Measurements from ENCODE around the gene ARPC1B.
"Not testable (repeated sequence)": the region's sequence is repeated elsewhere in the genome, so short reads cannot be mapped to it uniquely, and the experiment has no call there.

Gene ARPC1B

DNA sequence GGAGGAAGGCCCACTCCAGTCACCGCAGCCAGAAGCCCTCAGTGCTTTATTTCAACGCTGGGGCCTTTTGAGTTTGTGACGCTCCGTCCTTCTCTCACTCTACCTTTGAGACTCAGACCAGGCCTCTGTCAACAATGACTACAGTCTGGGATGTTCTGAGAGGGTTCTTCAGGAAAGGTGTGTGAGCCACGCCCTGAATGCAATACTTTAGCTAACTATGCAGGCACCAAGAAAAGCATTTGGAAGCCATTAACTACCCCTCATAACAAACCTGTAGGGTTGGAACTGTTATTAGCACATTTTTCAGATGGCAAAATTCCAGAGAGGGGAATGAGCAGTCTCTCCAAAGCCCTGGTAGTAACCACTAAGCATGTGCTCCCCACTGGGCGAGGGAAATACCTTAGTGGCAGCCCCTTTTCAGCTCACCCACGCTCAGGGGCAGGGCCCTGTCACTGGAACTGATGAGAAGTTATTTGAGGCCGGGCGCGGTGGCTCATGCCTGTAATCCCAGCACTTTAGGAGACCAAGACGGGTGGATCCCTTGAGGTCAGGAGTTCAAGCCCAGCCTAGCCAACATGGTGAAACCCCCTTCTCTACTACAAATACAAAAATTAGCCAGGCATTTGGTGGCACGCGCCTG is 5.7 kb upstream of the ARPC1B start:
- Histone ChIP-seq H3K27ac (ENCODE audit: low read depth in 2 of 2, low read length in 2 of 2) (no peak overlapping the region), H3K27me3 (ENCODE audit: control insufficient read depth in 2 of 2, insufficient read depth in 2 of 2, low read length in 2 of 2) (no peaks in the 10 kb centered on the region), H3K36me3 (ENCODE audit: control insufficient read depth in 2 of 2, insufficient read depth in 2 of 2, low read length in 2 of 2) (peaks cover 24 to 31% of the 10 kb centered on the region in 2 donors), H3K9me3 (ENCODE audit: control insufficient read depth in 2 of 2, low read length in 2 of 2) (no peaks in the 10 kb centered on the region), H3K4me3 (ENCODE audit: low read length in 2 of 2) (no peak overlapping the region), H3K4me1 (ENCODE audit: control insufficient read depth in 2 of 2, insufficient read depth in 2 of 2, low read length in 2 of 2) (peaks cover 7 to 8% of the 10 kb centered on the region in 2 donors), H3K9ac (ENCODE audit: low read depth in 1 of 2, low read length in 2 of 2) (no peak overlapping the region)

DNA sequence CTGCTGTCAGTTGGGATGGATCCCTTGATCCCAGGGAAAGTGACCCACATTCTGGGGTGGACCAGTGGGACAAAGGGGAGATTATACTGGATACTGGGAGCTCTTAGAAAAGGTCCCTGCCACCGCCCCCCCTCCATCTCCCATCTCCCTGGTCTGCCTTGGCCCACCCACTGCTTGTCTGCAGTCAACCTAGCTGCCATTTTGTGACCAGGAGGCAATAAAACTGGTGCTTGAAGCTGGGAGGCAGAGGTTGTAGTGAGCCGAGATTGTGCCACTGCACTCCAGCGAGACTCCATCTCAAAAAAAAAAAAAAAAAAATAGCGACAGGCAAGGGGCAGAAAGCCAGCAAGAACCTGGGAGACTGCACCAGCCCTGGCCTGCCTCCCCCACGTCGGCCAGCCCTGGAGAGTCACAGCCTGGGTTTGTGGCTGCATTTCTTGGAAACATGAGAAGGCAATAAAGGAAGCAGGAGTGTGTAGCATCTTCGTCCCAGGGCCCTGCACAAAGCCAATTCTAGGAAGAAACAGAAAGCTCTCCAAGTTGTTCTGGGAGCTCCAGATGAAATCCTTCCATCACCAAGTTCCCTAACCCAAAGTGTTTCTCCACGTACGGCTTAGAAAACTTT is 4.7 kb upstream of the ARPC1B start:
- H3K27ac ChIP-seq (ENCODE audit: low read depth in 2 of 2, low read length in 2 of 2) = no peak overlapping the region
- H3K4me3 ChIP-seq (ENCODE audit: low read length in 2 of 2) = no peak overlapping the region
- H3K27me3 ChIP-seq (ENCODE audit: control insufficient read depth in 2 of 2, insufficient read depth in 2 of 2, low read length in 2 of 2) = no peaks in the 10 kb centered on the region
- peaks cover 7 to 11% of the 10 kb centered on the region in 2 donors for H3K4me1 ChIP-seq (ENCODE audit: control insufficient read depth in 2 of 2, insufficient read depth in 2 of 2, low read length in 2 of 2)
- no peak overlapping the region for H3K9ac ChIP-seq (ENCODE audit: low read depth in 1 of 2, low read length in 2 of 2)
- H3K36me3 ChIP-seq (ENCODE audit: control insufficient read depth in 2 of 2, insufficient read depth in 2 of 2, low read length in 2 of 2) = peaks cover 17 to 22% of the 10 kb centered on the region in 2 donors
- no peaks in the 10 kb centered on the region for H3K9me3 ChIP-seq (ENCODE audit: control insufficient read depth in 2 of 2, low read length in 2 of 2)

DNA sequence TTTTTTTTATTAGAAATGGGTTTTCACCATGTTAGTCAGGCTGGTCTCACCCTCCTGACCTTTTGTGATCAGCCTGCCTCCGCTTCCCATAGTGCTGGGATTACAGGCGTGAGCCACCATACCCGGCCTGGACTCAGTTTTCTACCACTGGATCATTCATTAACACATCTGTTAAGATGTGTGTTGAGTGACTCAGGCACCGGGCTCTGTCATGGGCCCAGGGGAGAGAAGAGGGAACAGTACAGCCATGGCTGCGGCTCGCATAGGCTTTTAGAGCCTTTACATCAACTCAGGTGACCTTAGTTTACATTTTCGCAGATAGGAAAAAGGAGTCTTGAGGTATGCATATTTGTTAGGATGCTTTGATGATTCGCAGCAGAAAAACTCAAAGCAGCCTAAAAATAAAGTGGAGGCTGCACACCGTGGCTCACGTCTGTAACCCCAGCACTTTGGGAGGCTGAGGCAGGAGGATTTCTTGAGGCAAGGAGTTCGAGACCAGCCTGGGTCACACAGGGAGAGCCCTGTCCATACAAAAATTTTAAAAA is 3.1 kb upstream of the ARPC1B start:
- H3K27me3 ChIP-seq (ENCODE audit: control insufficient read depth in 2 of 2, insufficient read depth in 2 of 2, low read length in 2 of 2) = no peaks in the 10 kb centered on the region
- H3K9ac ChIP-seq (ENCODE audit: low read depth in 1 of 2, low read length in 2 of 2) = no peak overlapping the region
- H3K36me3 ChIP-seq (ENCODE audit: control insufficient read depth in 2 of 2, insufficient read depth in 2 of 2, low read length in 2 of 2) = peaks cover 8 to 11% of the 10 kb centered on the region in 2 donors
- H3K27ac ChIP-seq (ENCODE audit: low read depth in 2 of 2, low read length in 2 of 2) = no peak overlapping the region
- H3K4me1 ChIP-seq (ENCODE audit: control insufficient read depth in 2 of 2, insufficient read depth in 2 of 2, low read length in 2 of 2) = peaks cover 11 to 15% of the 10 kb centered on the region in 2 donors
- H3K9me3 ChIP-seq (ENCODE audit: control insufficient read depth in 2 of 2, low read length in 2 of 2) = no peaks in the 10 kb centered on the region
- no peak overlapping the region for H3K4me3 ChIP-seq (ENCODE audit: low read length in 2 of 2)

DNA sequence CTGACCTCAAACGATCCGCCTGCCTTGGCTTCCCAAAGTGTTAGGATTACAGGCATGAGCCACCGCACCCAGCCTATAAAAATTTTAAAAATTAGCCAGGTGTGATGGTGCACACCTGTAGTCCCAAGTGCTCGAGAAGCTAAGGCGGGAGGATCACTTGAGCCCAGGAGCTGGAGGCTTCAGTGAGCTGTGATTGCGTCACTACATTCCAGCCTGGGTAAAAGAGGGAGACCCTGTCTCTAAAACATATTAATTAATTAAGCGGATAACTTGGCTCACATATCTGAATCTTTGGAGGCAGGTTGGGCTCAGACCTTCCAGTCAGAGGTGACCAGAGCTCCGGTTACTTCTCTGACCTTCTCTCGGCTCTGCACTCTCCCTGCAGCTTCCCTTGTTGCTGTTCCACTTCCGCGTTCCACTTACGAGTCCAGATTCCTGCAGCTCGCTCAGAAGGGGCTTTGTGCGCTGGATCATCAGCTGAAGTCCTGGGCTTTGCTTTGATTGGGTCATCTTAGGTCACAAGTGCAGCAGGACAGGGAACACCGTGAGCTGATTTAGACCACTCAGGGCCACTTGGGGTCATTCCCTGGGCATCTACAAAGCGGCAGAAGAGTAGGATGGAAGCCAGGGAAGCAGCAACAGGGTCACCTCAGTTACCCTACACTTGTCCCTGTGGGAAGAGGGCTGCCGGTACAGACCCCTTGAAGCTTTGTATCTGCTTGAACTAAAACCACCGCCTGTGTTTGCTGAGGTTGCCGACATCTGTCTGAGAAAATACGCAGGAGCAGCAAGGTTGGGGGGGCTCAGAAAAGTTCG is 2.0 kb upstream of the ARPC1B start:
- Histone ChIP-seq H3K36me3 (ENCODE audit: control insufficient read depth in 2 of 2, insufficient read depth in 2 of 2, low read length in 2 of 2) (peaks cover 0 to 4% of the 10 kb centered on the region in 2 donors), H3K4me3 (ENCODE audit: low read length in 2 of 2) (peak overlapping the region; percentile 4 to 57), H3K9me3 (ENCODE audit: control insufficient read depth in 2 of 2, low read length in 2 of 2) (no peaks in the 10 kb centered on the region), H3K9ac (ENCODE audit: low read depth in 1 of 2, low read length in 2 of 2) (peak overlapping the region in 1 of 2 donors; percentile 17), H3K27ac (ENCODE audit: low read depth in 2 of 2, low read length in 2 of 2) (peak overlapping the region in 1 of 2 donors; percentile 40), H3K27me3 (ENCODE audit: control insufficient read depth in 2 of 2, insufficient read depth in 2 of 2, low read length in 2 of 2) (no peaks in the 10 kb centered on the region), H3K4me1 (ENCODE audit: control insufficient read depth in 2 of 2, insufficient read depth in 2 of 2, low read length in 2 of 2) (peaks cover 11 to 15% of the 10 kb centered on the region in 2 donors)

DNA sequence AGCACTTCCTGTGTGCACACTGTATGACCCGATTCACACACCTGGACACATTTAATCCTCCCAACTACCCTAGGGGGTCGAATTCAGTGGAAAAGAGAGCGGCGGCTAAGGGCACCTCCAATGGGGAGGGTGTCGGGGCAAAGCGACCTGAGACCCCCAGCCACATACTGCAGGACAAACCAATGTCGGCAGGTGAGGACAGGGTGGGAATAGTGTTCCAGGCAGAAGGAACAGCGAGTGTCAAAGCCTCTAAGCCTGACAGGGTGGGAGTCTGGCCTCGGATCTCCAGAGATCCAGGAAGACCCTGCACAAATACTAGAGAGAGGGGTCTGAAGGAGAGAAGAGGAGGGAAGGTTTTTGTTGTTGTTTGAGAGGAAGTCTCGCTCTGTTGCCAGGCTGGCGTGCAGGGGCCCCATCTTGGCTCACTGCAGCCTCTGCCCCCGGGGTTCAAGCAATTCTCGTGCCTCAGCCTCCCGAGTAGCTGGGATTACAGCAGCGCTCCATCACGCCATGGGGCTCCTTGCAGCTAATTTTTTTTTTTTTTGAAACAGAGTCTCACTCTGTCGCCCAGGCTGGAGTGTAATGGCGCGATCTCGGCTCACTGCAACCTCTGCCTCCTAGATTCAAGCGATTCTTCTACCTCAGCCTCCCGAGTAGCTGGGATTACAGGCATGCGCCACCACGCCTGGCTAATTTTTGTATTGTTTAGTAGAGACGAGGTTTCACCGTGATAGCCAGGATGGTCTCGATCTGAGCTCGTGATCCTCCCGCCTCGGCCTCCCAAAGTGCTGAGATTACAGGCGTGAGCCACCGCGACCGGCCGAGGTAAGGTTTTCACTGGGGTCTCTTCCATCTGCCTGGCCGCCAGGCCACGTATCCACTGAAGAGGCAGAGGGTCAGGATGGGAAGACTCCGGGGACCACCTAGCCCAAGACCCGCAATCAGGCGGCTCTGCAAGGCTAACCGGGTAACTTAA is 1.2 kb upstream of the ARPC1B start:
- peaks cover 4% of the 10 kb centered on the region in 2 donors for H3K36me3 ChIP-seq (ENCODE audit: control insufficient read depth in 2 of 2, insufficient read depth in 2 of 2, low read length in 2 of 2)
- H3K9me3 ChIP-seq (ENCODE audit: control insufficient read depth in 2 of 2, low read length in 2 of 2) = no peaks in the 10 kb centered on the region
- no peaks in the 10 kb centered on the region for H3K27me3 ChIP-seq (ENCODE audit: control insufficient read depth in 2 of 2, insufficient read depth in 2 of 2, low read length in 2 of 2)
- H3K9ac ChIP-seq (ENCODE audit: low read depth in 1 of 2, low read length in 2 of 2) = peak overlapping the region; percentile 52 to 77
- H3K4me1 ChIP-seq (ENCODE audit: control insufficient read depth in 2 of 2, insufficient read depth in 2 of 2, low read length in 2 of 2) = peaks cover 11 to 15% of the 10 kb centered on the region in 2 donors
- H3K27ac ChIP-seq (ENCODE audit: low read depth in 2 of 2, low read length in 2 of 2) = peak overlapping the region; percentile 7 to 87
- peak overlapping the region in 1 of 2 donors; percentile 72 for H3K4me3 ChIP-seq (ENCODE audit: low read length in 2 of 2)

DNA sequence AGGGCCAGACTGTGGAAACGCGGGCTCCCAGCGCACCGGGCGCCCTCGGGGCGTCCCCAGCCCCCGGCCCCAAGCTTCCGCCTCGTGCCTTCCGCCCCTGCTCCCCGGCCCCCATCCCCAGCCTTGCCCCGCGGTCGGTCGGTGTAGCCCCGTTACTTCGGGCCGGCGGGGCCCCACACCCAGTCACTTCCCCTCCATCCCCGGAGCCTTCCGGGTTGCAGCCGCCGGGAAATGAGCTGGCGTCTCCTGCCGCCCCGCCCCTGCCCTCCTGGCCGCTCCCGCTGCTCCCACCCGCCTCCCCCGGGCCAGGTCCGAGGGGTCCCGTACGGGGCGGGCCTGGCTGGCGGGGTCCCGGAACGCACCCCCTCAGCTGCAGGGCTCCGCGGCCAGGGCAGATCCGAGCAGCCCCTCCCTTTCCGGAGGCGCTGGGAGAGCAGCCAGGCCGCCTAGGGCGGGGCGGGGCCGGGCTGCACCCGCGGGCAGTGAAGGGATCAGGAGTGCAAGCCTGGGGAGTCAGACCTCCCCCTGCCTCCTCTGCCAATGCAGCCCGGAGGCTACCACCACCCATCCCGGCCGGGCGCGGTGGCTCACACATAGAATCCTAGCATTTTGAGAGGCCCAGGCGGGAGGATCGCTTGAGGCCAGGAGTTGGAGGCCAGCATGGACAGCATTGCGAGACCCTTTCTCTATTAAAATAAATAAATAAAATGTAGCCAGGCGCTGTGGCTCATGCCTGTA is 709 bp downstream of the ARPC1B start:
- Histone ChIP-seq H3K27ac (ENCODE audit: low read depth in 2 of 2, low read length in 2 of 2) (peak overlapping the region; percentile 87), H3K9ac (ENCODE audit: low read depth in 1 of 2, low read length in 2 of 2) (peak overlapping the region; percentile 60 to 65), H3K9me3 (ENCODE audit: control insufficient read depth in 2 of 2, low read length in 2 of 2) (no peaks in the 10 kb centered on the region), H3K36me3 (ENCODE audit: control insufficient read depth in 2 of 2, insufficient read depth in 2 of 2, low read length in 2 of 2) (peaks cover 2 to 4% of the 10 kb centered on the region in 2 donors), H3K4me3 (ENCODE audit: low read length in 2 of 2) (peak overlapping the region; percentile 64 to 72), H3K27me3 (ENCODE audit: control insufficient read depth in 2 of 2, insufficient read depth in 2 of 2, low read length in 2 of 2) (no peaks in the 10 kb centered on the region), H3K4me1 (ENCODE audit: control insufficient read depth in 2 of 2, insufficient read depth in 2 of 2, low read length in 2 of 2) (peaks cover 20 to 23% of the 10 kb centered on the region in 2 donors)

DNA sequence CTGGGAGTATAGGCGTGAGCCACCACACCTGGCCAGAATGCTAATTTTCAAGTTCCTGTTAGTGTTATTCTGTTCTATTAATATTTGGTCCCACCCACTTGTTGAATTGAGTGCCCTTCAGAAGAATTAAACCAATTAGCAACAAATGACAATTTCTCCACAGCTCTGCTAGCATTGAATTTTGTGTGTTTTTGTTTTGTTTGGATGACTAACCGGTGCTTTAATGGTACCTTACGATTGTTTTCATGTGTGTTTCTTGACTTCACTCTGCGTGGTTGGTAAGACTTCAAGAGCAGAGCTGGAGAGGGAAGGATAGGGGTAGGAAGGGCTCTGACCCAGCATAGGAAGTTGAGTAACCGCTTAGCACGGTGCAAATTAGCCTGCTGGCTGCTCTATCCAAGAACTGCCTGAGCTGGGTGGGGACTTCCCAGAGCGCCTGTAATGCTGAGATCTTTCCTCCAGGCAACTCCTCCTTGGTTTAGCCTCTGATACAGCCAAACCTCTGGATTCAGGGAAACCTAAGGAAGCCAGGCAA is 4.6 kb downstream of the ARPC1B start:
- Histone ChIP-seq H3K4me1 (ENCODE audit: control insufficient read depth in 2 of 2, insufficient read depth in 2 of 2, low read length in 2 of 2) (peaks cover 23 to 26% of the 10 kb centered on the region in 2 donors), H3K27ac (ENCODE audit: low read depth in 2 of 2, low read length in 2 of 2) (peak overlapping the region; percentile 74 to 88), H3K9ac (ENCODE audit: low read depth in 1 of 2, low read length in 2 of 2) (peak overlapping the region; percentile 35 to 37), H3K27me3 (ENCODE audit: control insufficient read depth in 2 of 2, insufficient read depth in 2 of 2, low read length in 2 of 2) (no peaks in the 10 kb centered on the region), H3K9me3 (ENCODE audit: control insufficient read depth in 2 of 2, low read length in 2 of 2) (no peaks in the 10 kb centered on the region), H3K36me3 (ENCODE audit: control insufficient read depth in 2 of 2, insufficient read depth in 2 of 2, low read length in 2 of 2) (peaks cover 0 to 8% of the 10 kb centered on the region in 2 donors), H3K4me3 (ENCODE audit: low read length in 2 of 2) (peak overlapping the region in 1 of 2 donors; percentile 62)

DNA sequence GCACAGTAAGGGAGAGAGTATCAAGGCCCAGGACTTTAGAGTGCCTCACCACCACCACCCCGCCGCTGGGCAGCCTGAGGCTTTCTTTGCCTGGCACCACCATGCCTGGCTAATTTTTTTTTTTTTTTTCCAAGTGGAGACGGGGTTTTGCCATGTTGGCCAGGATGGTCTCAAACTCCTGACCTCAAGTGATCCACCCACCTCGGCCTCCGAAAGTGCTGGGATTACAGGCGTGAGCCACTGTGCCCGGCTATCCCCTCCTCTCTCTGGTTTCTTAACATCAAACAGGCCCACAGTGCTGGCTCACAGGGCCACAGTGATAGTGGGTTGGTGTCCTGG is 5.1 kb downstream of the ARPC1B start:
- H3K27me3 ChIP-seq (ENCODE audit: control insufficient read depth in 2 of 2, insufficient read depth in 2 of 2, low read length in 2 of 2); H3K9me3 ChIP-seq (ENCODE audit: control insufficient read depth in 2 of 2, low read length in 2 of 2); H3K36me3 ChIP-seq (ENCODE audit: control insufficient read depth in 2 of 2, insufficient read depth in 2 of 2, low read length in 2 of 2): not testable (repeated sequence)
- Histone ChIP-seq H3K9ac (ENCODE audit: low read depth in 1 of 2, low read length in 2 of 2) (peak overlapping the region; percentile 37 to 52), H3K4me3 (ENCODE audit: low read length in 2 of 2) (peak overlapping the region; percentile 5 to 62), H3K27ac (ENCODE audit: low read depth in 2 of 2, low read length in 2 of 2) (peak overlapping the region; percentile 74 to 88), H3K4me1 (ENCODE audit: control insufficient read depth in 2 of 2, insufficient read depth in 2 of 2, low read length in 2 of 2) (peaks cover 23 to 26% of the 10 kb centered on the region in 2 donors)
